ENCODE data around the gene SMYD5. TPM values are rescaled to one million over a fixed set of nuclear protein-coding genes. Genes with fewer than 3 reads are reported as not detected.
"Not testable (repeated sequence)": the region's sequence is repeated elsewhere in the genome, so short reads cannot be mapped to it uniquely, and the experiment has no call there.

The SMYD5 gene
- total and polyA plus RNA-seq, 9 of the 15 experiments (the other 6 are each of a cell fraction or from before 2014, with no cell fraction given): 11.4 to 56.8 (median 32.0) TPM

- TF ChIP-seq BRCA1 (IDR thresholded peaks at IDR 0.05): no peak
- TF ChIP-seq BRCA1 (CRISPR knock-in tag; IDR thresholded peaks at IDR 0.05): no peak
- TF ChIP-seq IRF2 (CRISPR knock-in tag; IDR thresholded peaks at IDR 0.05): no peak
- no peak for TF ChIP-seq NCOA2 (IDR thresholded peaks at IDR 0.05; ENCODE audit: partially characterized antibody in 2 of 2)
- TF ChIP-seq HMG20B (CRISPR knock-in tag; IDR thresholded peaks at IDR 0.05): no peak
- no peak for TF ChIP-seq XRCC3 (IDR thresholded peaks at IDR 0.05)
- no peak for TF ChIP-seq SMARCC2 (IDR thresholded peaks at IDR 0.05; ENCODE audit: low read depth)
- TF ChIP-seq PREB (CRISPR knock-in tag; IDR thresholded peaks at IDR 0.05): no peak
- TF ChIP-seq NCOA1 (IDR thresholded peaks at IDR 0.05; ENCODE audit: low read depth): no peak
- TF ChIP-seq EGR1 (conservative IDR thresholded peaks at IDR 0.05): no peak
- no peak for TF ChIP-seq STAT6 (CRISPR knock-in tag; IDR thresholded peaks at IDR 0.05)
- no peak for TF ChIP-seq ZNF561 (CRISPR knock-in tag; conservative IDR thresholded peaks at IDR 0.05)
These were observed 16.5 kb upstream of the SMYD5 start (continued) for GRCh38 chr2:73197579-73197978.

- POLR2A ChIA-PET; H3K9me3 ChIP-seq (replicated peaks; ENCODE audit: control insufficient read depth, insufficient read depth, low read depth, low read length); H4K20me1 ChIP-seq (replicated peaks; ENCODE audit: control insufficient read depth, insufficient read depth, low read length); H3K9me1 ChIP-seq (ENCODE audit: control insufficient read depth, insufficient read depth, low read length); ATAC-seq; H3K4me2 ChIP-seq (ENCODE audit: insufficient read depth, low read length); DNase-seq (ENCODE audit: extremely low read depth in 1 of 4, low spot score in 3 of 4); BruUV-seq (replicated peaks); H2AFZ ChIP-seq (ENCODE audit: low read depth, low read length); CTCF ChIA-PET (ENCODE audit: low intra/inter-chr PET ratio); in situ Hi-C loops (cut with MboI); intact Hi-C loops (cut with micrococcal nuclease); H3K79me2 ChIP-seq (ENCODE audit: control insufficient read depth, insufficient read depth, low read length); H3K9ac ChIP-seq (ENCODE audit: insufficient read depth in 1 of 2, low read depth in 2 of 2, low read length in 2 of 2); FAIRE-seq; H3K27ac ChIP-seq (ENCODE audit: extremely low read depth, low read depth, low read length); H3K4me3 ChIP-seq; H3K36me3 ChIP-seq (ENCODE audit: control insufficient read depth, insufficient read depth, low read length): not testable (repeated sequence)
- WGBS (ENCODE audit: insufficient coverage, low coverage, missing lambda C conversion rate): 3% methylated on average over 10 of the region's 10 CpGs
- peaks cover 14 to 39% of the 10 kb centered on the region in 2 experiments; a peak in 4 of 5 replicates for H3K27me3 ChIP-seq (ENCODE audit: control insufficient read depth in 2 of 2, insufficient read depth in 2 of 2, low read length in 2 of 2)
- H3K4me1 ChIP-seq (replicated peaks in 1 of 2; ENCODE audit: control insufficient read depth in 2 of 2, insufficient read depth in 2 of 2, low read length in 2 of 2): peaks cover 0 to 14% of the 10 kb centered on the region in 2 experiments; a peak in 2 of 5 replicates
These were observed 13.8 kb upstream of the SMYD5 start for GRCh38 chr2:73200281-73200680.

All from K562 (cell line).